ENCODE data around the gene GRIP1.

DNA sequence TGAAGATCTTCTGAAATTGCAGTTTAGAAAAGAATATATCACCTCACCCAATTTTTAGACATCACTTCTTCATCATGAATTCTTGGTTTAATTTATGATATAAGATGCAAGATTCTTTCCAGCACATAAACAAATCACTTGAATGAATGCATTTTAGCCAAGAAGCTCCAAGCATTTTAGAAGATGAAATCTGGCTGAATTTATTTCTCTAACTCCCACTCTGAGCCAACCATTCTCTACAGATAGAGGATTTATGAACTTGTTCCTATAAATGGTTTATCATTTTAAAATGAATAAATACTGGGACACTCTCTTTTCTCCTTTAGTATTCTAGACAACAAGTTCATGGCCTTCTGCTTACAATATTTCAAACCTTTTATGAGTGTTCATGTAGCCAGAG is 71.7 kb downstream of the GRIP1 start:
- TF ChIP-seq, protein P1, sequence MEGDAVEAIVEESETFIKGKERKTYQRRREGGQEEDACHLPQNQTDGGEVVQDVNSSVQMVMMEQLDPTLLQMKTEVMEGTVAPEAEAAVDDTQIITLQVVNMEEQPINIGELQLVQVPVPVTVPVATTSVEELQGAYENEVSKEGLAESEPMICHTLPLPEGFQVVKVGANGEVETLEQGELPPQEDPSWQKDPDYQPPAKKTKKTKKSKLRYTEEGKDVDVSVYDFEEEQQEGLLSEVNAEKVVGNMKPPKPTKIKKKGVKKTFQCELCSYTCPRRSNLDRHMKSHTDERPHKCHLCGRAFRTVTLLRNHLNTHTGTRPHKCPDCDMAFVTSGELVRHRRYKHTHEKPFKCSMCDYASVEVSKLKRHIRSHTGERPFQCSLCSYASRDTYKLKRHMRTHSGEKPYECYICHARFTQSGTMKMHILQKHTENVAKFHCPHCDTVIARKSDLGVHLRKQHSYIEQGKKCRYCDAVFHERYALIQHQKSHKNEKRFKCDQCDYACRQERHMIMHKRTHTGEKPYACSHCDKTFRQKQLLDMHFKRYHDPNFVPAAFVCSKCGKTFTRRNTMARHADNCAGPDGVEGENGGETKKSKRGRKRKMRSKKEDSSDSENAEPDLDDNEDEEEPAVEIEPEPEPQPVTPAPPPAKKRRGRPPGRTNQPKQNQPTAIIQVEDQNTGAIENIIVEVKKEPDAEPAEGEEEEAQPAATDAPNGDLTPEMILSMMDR (IDR thresholded peaks at IDR 0.05) = no peak
- no peak for TF ChIP-seq ZFX (IDR thresholded peaks at IDR 0.05; ENCODE audit: borderline replicate concordance)

Data from 22Rv1 (cell line).